GM12878 (cell line): ENCODE data around the gene CSF3R. TPM values are rescaled to one million over a fixed set of nuclear protein-coding genes. Genes with fewer than 3 reads are reported as not detected.

Experiments used
- BCL3 ChIP-seq: IDR thresholded peaks from 2 replicates; pipeline ENCODE4 v1.6.1; 2011; ENCODE audit warnings: borderline replicate concordance, low read depth, mild to moderate bottlenecking, moderate library complexity, low read length; ENCODE audit not compliant: insufficient read depth, poor library complexity, severe bottlenecking
- CREM ChIP-seq: IDR thresholded peaks from 2 replicates; pipeline ENCODE4 v1.6.1; 2014; ENCODE audit warnings: antibody characterized with exemption, low read depth
- JUND ChIP-seq: IDR thresholded peaks from 2 replicates; pipeline ENCODE4 v1.6.1; 2012; ENCODE audit warnings: low read depth, mild to moderate bottlenecking, low read length, improper control_type of control experiment, moderate library complexity
- KAT2A ChIP-seq: conservative IDR thresholded peaks from 2 replicates; pipeline ENCODE4 v1.6.1; 2011; ENCODE audit warnings: low read depth, low read length; ENCODE audit not compliant: control insufficient read depth
- MEF2A ChIP-seq: IDR thresholded peaks from 2 replicates; pipeline ENCODE4 v1.6.1; 2011; ENCODE audit warnings: low read depth, mild to moderate bottlenecking, low read length, moderate library complexity; ENCODE audit not compliant: insufficient read depth
- PAX5 ChIP-seq: IDR thresholded peaks from 2 replicates; pipeline ENCODE4 v1.6.1; 2011; ENCODE audit warnings: low read depth, low read length, borderline replicate concordance
- POLR2A ChIP-seq: IDR thresholded peaks from 2 replicates; pipeline ENCODE4 v1.6.1; 2011; ENCODE audit warnings: low read depth, mild to moderate bottlenecking, low read length
- SIN3A ChIP-seq: IDR thresholded peaks from 2 replicates; pipeline ENCODE4 v1.6.1; 2012; ENCODE audit warnings: low read depth, low read length, improper control_type of control experiment
- SMAD5 ChIP-seq: IDR thresholded peaks from 2 replicates; pipeline ENCODE4 v1.6.1; 2016; ENCODE audit warnings: antibody characterized with exemption, low read depth
- STAT1 ChIP-seq: fragments of 450-650 bp; conservative IDR thresholded peaks from 2 replicates; pipeline ENCODE4 v1.6.1; 2014; ENCODE audit warnings: antibody characterized with exemption, mild to moderate bottlenecking
- TARDBP ChIP-seq: IDR thresholded peaks from 2 replicates; pipeline ENCODE4 v1.6.1; 2016; ENCODE audit warnings: borderline replicate concordance
- TCF3 ChIP-seq: IDR thresholded peaks from 2 replicates; pipeline ENCODE4 v1.6.1; 2012; ENCODE audit warnings: low read depth, mild to moderate bottlenecking, low read length, borderline replicate concordance; ENCODE audit not compliant: insufficient read depth
- YBX1 ChIP-seq: fragments of 450-650 bp; IDR thresholded peaks from 2 replicates; pipeline ENCODE4 v1.6.1; 2016; ENCODE audit warnings: antibody characterized with exemption
- ZNF274 ChIP-seq: IDR thresholded peaks from one replicate; pipeline ENCODE4 v1.8.0; 2011; ENCODE audit not compliant: insufficient read length, insufficient read depth
- ZSCAN29 ChIP-seq: fragments of 450-650 bp; IDR thresholded peaks from 2 replicates; pipeline ENCODE4 v1.6.1; 2017; ENCODE audit warnings: mild to moderate bottlenecking, moderate library complexity
- polyA plus RNA-seq, 11 experiments: library from polyadenylated mRNA; depleted of rRNA in 4 of 11; unstranded in 6 of 11; stranded (reverse) in 5 of 11; fragments of >200 nt; fragmentation: Nextera tagmentation in 4 of 11; fragmentation: Illumina TruSeq in 1 of 11; extraction: Ambion mirVana in 4 of 11; extraction: Trizol in 1 of 11; gene quantifications; 1 replicate in 1 of 11; 2 replicates in 10 of 11; pipeline versions ENCODE4 v1.2.1 to v1.2.3, GENCODE V29; 2011 to 2016; ENCODE audit warnings: inconsistent platforms in 2 of 11, missing spikeins in 2 of 11, low read depth in 1 of 11
- total RNA-seq, 4 experiments: library from RNA; depleted of rRNA in 3 of 4; stranded (reverse); fragments of >200 nt in 3 of 4; fragmentation: Illumina TruSeq in 1 of 4; extraction: Trizol in 1 of 4; gene quantifications; 2 replicates each; pipeline versions ENCODE4 v1.2.1 to v1.2.3, GENCODE V29; 2013 to 2021
- TF ChIP-seq, protein P1 (sequence below): IDR thresholded peaks from 2 replicates; pipeline ENCODE4 v1.6.1; 2012; ENCODE audit warnings: low read depth, low read length, improper control_type of control experiment
- TF ChIP-seq, protein P2 (sequence below): IDR thresholded peaks from 2 replicates; pipeline ENCODE4 v1.6.1; 2011; ENCODE audit warnings: borderline replicate concordance, low read depth, mild to moderate bottlenecking, moderate library complexity, mixed read lengths, low read length; ENCODE audit not compliant: insufficient read depth; ENCODE audit errors: extremely low read length

Gene CSF3R
- total and polyA plus RNA-seq, 10 of the 15 experiments (the other 5 are each of a cell fraction or from before 2014, with no cell fraction given) = 0.13 TPM; not detected in 9

GRCh38 chr1:36463803-36464604 is 18.7 kb downstream of the CSF3R start, which contains the start of gene MRPS15 (continued):
- 0 out of 2 replicates have a peak, but pooled peaks have one; percentile 40 for TF ChIP-seq MEF2A
- TF ChIP-seq BCL3 = peak; percentile 19
- TF ChIP-seq ZSCAN29 = no peak
- peak; percentile 45; the same call in 1 of the 2 replicates for TF ChIP-seq SMAD5
- 0 out of 2 replicates have a peak, but pooled peaks have one; percentile 80 for TF ChIP-seq STAT1
- peak; percentile 85; the same call in 1 of the 2 replicates for TF ChIP-seq TARDBP
- TF ChIP-seq YBX1 = 0 out of 2 replicates have a peak, but pooled peaks have one; percentile 14
- TF ChIP-seq, protein P1, sequence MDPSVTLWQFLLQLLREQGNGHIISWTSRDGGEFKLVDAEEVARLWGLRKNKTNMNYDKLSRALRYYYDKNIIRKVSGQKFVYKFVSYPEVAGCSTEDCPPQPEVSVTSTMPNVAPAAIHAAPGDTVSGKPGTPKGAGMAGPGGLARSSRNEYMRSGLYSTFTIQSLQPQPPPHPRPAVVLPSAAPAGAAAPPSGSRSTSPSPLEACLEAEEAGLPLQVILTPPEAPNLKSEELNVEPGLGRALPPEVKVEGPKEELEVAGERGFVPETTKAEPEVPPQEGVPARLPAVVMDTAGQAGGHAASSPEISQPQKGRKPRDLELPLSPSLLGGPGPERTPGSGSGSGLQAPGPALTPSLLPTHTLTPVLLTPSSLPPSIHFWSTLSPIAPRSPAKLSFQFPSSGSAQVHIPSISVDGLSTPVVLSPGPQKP = peak; percentile 63; the same call in 1 of the 2 replicates
- TF ChIP-seq CREM = peak; percentile 96
- TF ChIP-seq TCF3 = no peak
- no peak for TF ChIP-seq KAT2A
- TF ChIP-seq SIN3A = peak; percentile 94
- peak; percentile 78; the same call in 1 of the 2 replicates for TF ChIP-seq PAX5
- peak; percentile 92 for TF ChIP-seq POLR2A
- TF ChIP-seq, protein P2, sequence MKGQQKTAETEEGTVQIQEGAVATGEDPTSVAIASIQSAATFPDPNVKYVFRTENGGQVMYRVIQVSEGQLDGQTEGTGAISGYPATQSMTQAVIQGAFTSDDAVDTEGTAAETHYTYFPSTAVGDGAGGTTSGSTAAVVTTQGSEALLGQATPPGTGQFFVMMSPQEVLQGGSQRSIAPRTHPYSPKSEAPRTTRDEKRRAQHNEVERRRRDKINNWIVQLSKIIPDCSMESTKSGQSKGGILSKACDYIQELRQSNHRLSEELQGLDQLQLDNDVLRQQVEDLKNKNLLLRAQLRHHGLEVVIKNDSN = peak; percentile 61
- no peak for TF ChIP-seq ZNF274
- peak; percentile 73; the same call in 1 of the 2 replicates for TF ChIP-seq JUND
